ENCODE data around the gene SLC39A12.

SLC39A12 gene

GRCh38 chr10:17915181-17915580 lies 36.5 kb upstream of the SLC39A12 start:
- Histone ChIP-seq H3K27ac (no peak overlapping the region), H3K27me3 (ENCODE audit: control insufficient read depth, insufficient read depth, low read length) (no peaks in the 10 kb centered on the region)

GRCh38 chr10:17918187-17918903 lies 33.4 kb upstream of the SLC39A12 start:
- no peaks in the 10 kb centered on the region for H3K79me2 ChIP-seq
- no peak overlapping the region for H2AFZ ChIP-seq
- no peaks in the 10 kb centered on the region for H3K9me3 ChIP-seq (ENCODE audit: control insufficient read depth, low read length)
- no peak overlapping the region for H3K4me3 ChIP-seq (ENCODE audit: low read depth, low read length)
- no peaks in the 10 kb centered on the region for H3K27me3 ChIP-seq (ENCODE audit: control insufficient read depth, insufficient read depth, low read length)
- no peaks in the 10 kb centered on the region for H3K36me3 ChIP-seq (ENCODE audit: control insufficient read depth, insufficient read depth, low read length)
- no peak for TF ChIP-seq CTCF (IDR thresholded peaks at IDR 0.05)
- no peak overlapping the region for H3K9ac ChIP-seq
- no peak overlapping the region for H3K27ac ChIP-seq
- H3K4me1 ChIP-seq = no peaks in the 10 kb centered on the region
- no peak overlapping the region for H3K4me2 ChIP-seq (ENCODE audit: low read length)

More at GRCh38 chr10:17915181-17915580, 36.5 kb upstream of the SLC39A12 start:
- H3K4me2 ChIP-seq (ENCODE audit: low read length) = no peak overlapping the region
- H3K4me3 ChIP-seq (ENCODE audit: low read depth, low read length) = no peak overlapping the region
- no peaks in the 10 kb centered on the region for H3K9me3 ChIP-seq (ENCODE audit: control insufficient read depth, low read length)
- no peaks in the 10 kb centered on the region for H3K4me1 ChIP-seq
- H3K79me2 ChIP-seq = no peaks in the 10 kb centered on the region
- H2AFZ ChIP-seq = no peak overlapping the region
- H3K36me3 ChIP-seq (ENCODE audit: control insufficient read depth, insufficient read depth, low read length) = no peaks in the 10 kb centered on the region
- H3K9ac ChIP-seq = no peak overlapping the region
- TF ChIP-seq CTCF (IDR thresholded peaks at IDR 0.05) = no peak

GRCh38 chr10:17921378-17921777 lies 30.3 kb upstream of the SLC39A12 start:
- Histone ChIP-seq H2AFZ (no peak overlapping the region), H3K27ac (no peak overlapping the region), H3K4me3 (ENCODE audit: low read depth, low read length) (no peak overlapping the region), H3K9me3 (ENCODE audit: control insufficient read depth, low read length) (no peaks in the 10 kb centered on the region), H3K4me2 (ENCODE audit: low read length) (no peak overlapping the region), H3K27me3 (ENCODE audit: control insufficient read depth, insufficient read depth, low read length) (no peaks in the 10 kb centered on the region), H3K36me3 (ENCODE audit: control insufficient read depth, insufficient read depth, low read length) (no peaks in the 10 kb centered on the region), H3K4me1 (no peaks in the 10 kb centered on the region), H3K9ac (no peak overlapping the region), H3K79me2 (no peaks in the 10 kb centered on the region)
- TF ChIP-seq CTCF (IDR thresholded peaks at IDR 0.05) = no peak

- no peak overlapping the region for H3K27ac ChIP-seq
- no peak overlapping the region for H3K4me2 ChIP-seq (ENCODE audit: low read length)
- H3K9me3 ChIP-seq (ENCODE audit: control insufficient read depth, low read length) = no peaks in the 10 kb centered on the region
- H3K79me2 ChIP-seq = no peaks in the 10 kb centered on the region
- no peaks in the 10 kb centered on the region for H3K36me3 ChIP-seq (ENCODE audit: control insufficient read depth, insufficient read depth, low read length)
- no peak for TF ChIP-seq CTCF (IDR thresholded peaks at IDR 0.05)
- no peak overlapping the region for H3K4me3 ChIP-seq (ENCODE audit: low read depth, low read length)
- no peaks in the 10 kb centered on the region for H3K27me3 ChIP-seq (ENCODE audit: control insufficient read depth, insufficient read depth, low read length)
- no peak overlapping the region for H2AFZ ChIP-seq
- H3K4me1 ChIP-seq = no peaks in the 10 kb centered on the region
- H3K9ac ChIP-seq = no peak overlapping the region
Observed at GRCh38 chr10:17923728-17924127, 28.0 kb upstream of the SLC39A12 start.
